IMR-90 (cell line): ENCODE measurements around the gene DIP2C. TPM values are rescaled to one million over a fixed set of nuclear protein-coding genes. Genes with fewer than 3 reads are reported as not detected.

Experiments used
- ATAC-seq: fragments of 200-7000 bp; cut with Tn5 transposase; 2 replicates; pipeline ENCODE4 v1.9.1; 2020; ENCODE audit warnings: low read depth, mild to moderate bottlenecking, moderate library complexity
- BruUV-seq: library from RNA; stranded (reverse); fragments of 400-500 nt; replicated peaks from 2 replicates; lab custom pipeline; 2021; lab: Mats Ljungman, UMichigan
- CTCF ChIA-PET: fragments of 300-600 bp; formaldehyde crosslinking; extraction: SDS; loops from one replicate; lab custom pipeline; 2021; ENCODE audit warnings: antibody characterized with exemption; lab: Yijun Ruan, JAX
- POLR2A ChIA-PET: fragments of 300-600 bp; sonication (Branson Sonifier 250); formaldehyde crosslinking; loops from one replicate; lab custom pipeline; 2022; ENCODE audit warnings: antibody characterized with exemption; ENCODE audit not compliant: unreplicated experiment; lab: Charles Lee
- DNase-seq: peaks from one replicate; pipeline ENCODE4 v3.0.0; 2013
- H2AFZ ChIP-seq: replicated peaks from 2 replicates; pipeline ENCODE3; 2013; ENCODE audit warnings: low read length, mild to moderate bottlenecking; ENCODE audit not compliant: poor library complexity
- H2AK5ac ChIP-seq: 2 replicates; pipeline ENCODE4 v1.6.1; 2013; ENCODE audit warnings: low read depth, low read length, inconsistent platforms
- H2AK9ac ChIP-seq: replicated peaks from 2 replicates; pipeline ENCODE3; 2013; ENCODE audit warnings: mild to moderate bottlenecking, low read depth, low read length, moderate library complexity; ENCODE audit not compliant: poor library complexity
- H2BK120ac ChIP-seq: 2 replicates; pipeline ENCODE4 v1.6.1; 2013; ENCODE audit warnings: low read depth, low read length, inconsistent platforms
- H2BK15ac ChIP-seq: 3 replicates; pipeline ENCODE4 v1.6.1; 2013; ENCODE audit warnings: low read depth, low read length, inconsistent platforms
- H2BK20ac ChIP-seq: 2 replicates; pipeline ENCODE4 v1.6.1; 2013; ENCODE audit warnings: low read depth, mild to moderate bottlenecking, inconsistent platforms, low read length, moderate library complexity
- H2BK5ac ChIP-seq: 2 replicates; pipeline ENCODE4 v1.6.1; 2013; ENCODE audit warnings: mild to moderate bottlenecking, low read depth, low read length, inconsistent platforms; ENCODE audit not compliant: poor library complexity, severe bottlenecking
- H3K14ac ChIP-seq: replicated peaks from 2 replicates; pipeline ENCODE4 v1.6.1; 2013; ENCODE audit warnings: low read depth, low read length, inconsistent platforms
- H3K18ac ChIP-seq: 2 replicates; pipeline ENCODE4 v1.6.1; 2013; ENCODE audit warnings: low read depth, low read length, control low read depth
- H3K23ac ChIP-seq: 2 replicates; pipeline ENCODE4 v1.6.1; 2013; ENCODE audit warnings: low read depth, low read length, inconsistent platforms
- H3K27ac ChIP-seq: 2 replicates; pipeline ENCODE4 v1.5.1; 2013; ENCODE audit warnings: mild to moderate bottlenecking, control low read depth, low read length; ENCODE audit not compliant: insufficient read depth
- H3K27me3 ChIP-seq: 2 replicates; pipeline ENCODE4 v1.6.1; 2013; ENCODE audit warnings: low read length; ENCODE audit not compliant: control insufficient read depth, insufficient read depth
- H3K36me3 ChIP-seq: 2 replicates; pipeline ENCODE4 v1.6.1; 2013; ENCODE audit warnings: low read length, mixed read lengths; ENCODE audit not compliant: control insufficient read depth, insufficient read depth
- H3K4ac ChIP-seq: 2 replicates; pipeline ENCODE4 v1.6.1; 2013; ENCODE audit warnings: low read depth, low read length, inconsistent platforms
- H3K4me1 ChIP-seq: 2 replicates; pipeline ENCODE4 v1.6.1; 2013; ENCODE audit warnings: low read length, mixed read lengths; ENCODE audit not compliant: control insufficient read depth, insufficient read depth
- H3K4me2 ChIP-seq: 2 replicates; pipeline ENCODE4 v1.6.1; 2013; ENCODE audit warnings: low read depth, mild to moderate bottlenecking, control low read depth, low read length, moderate library complexity
- H3K4me3 ChIP-seq: 2 replicates; pipeline ENCODE4 v1.5.1; 2013; ENCODE audit warnings: low read depth, mild to moderate bottlenecking, control low read depth, low read length, moderate library complexity; ENCODE audit not compliant: insufficient read depth
- H3K56ac ChIP-seq: 2 replicates; pipeline ENCODE4 v1.6.1; 2013; ENCODE audit warnings: low read length, inconsistent platforms; ENCODE audit not compliant: insufficient read depth; ENCODE audit errors: extremely low read depth
- H3K79me1 ChIP-seq, 2 experiments: 2 replicates each; pipeline ENCODE4 v1.6.1; 2013; ENCODE audit warnings: low read length in 2 of 2, inconsistent platforms in 1 of 2, low read depth in 1 of 2
- H3K9ac ChIP-seq: 2 replicates; pipeline ENCODE4 v1.6.1; 2013; ENCODE audit warnings: low read depth, low read length, control low read depth
- H3K9me1 ChIP-seq: 2 replicates; pipeline ENCODE4 v1.6.1; 2013; ENCODE audit warnings: low read length, inconsistent platforms; ENCODE audit not compliant: insufficient read depth
- H3K9me3 ChIP-seq: 2 replicates; pipeline ENCODE4 v1.6.1; 2013; ENCODE audit warnings: low read length; ENCODE audit not compliant: control insufficient read depth, insufficient read depth
- H4K20me1 ChIP-seq: 2 replicates; pipeline ENCODE4 v1.6.1; 2013; ENCODE audit warnings: low read length, inconsistent platforms; ENCODE audit not compliant: insufficient read depth
- H4K5ac ChIP-seq: 2 replicates; pipeline ENCODE4 v1.6.1; 2013; ENCODE audit warnings: mild to moderate bottlenecking, low read depth, low read length, control low read depth
- H4K8ac ChIP-seq, 2 experiments: 2 replicates each; pipeline ENCODE4 v1.6.1; 2013; ENCODE audit warnings: low read depth in 2 of 2, low read length in 2 of 2, control low read depth in 1 of 2, inconsistent platforms in 1 of 2
- H4K91ac ChIP-seq: 2 replicates; pipeline ENCODE4 v1.6.1; 2013; ENCODE audit warnings: low read depth, low read length, inconsistent platforms; ENCODE audit not compliant: insufficient read depth
- MAFK ChIP-seq: IDR thresholded peaks from 2 replicates; pipeline ENCODE4 v1.6.1; 2012; ENCODE audit warnings: low read depth, low read length, improper control_type of control experiment
- RFX5 ChIP-seq: IDR thresholded peaks from 2 replicates; pipeline ENCODE4 v1.8.0; 2012; ENCODE audit warnings: low read depth, mild to moderate bottlenecking, low read length, moderate library complexity
- WGBS, 2 experiments: methylation state at CpG; one replicate each; pipeline versions ENCODE4 v1.1.5 to v1.1.7; 2013; ENCODE audit warnings: missing lambda C conversion rate in 2 of 2; ENCODE audit not compliant: insufficient read length in 1 of 2; ENCODE audit errors: extremely low coverage in 2 of 2; 5-methylcytosine and 5-hydroxymethylcytosine counted together
- dilution Hi-C: fragments of 300-500 bp; cut with HindIII; formaldehyde crosslinking; loops from one replicate; pipeline ENCODE4 v1.14.3; 2018; ENCODE audit warnings: low sequenced_read_pairs; ENCODE audit not compliant: unreplicated experiment
- in situ Hi-C: fragments of 300-500 bp; cut with MboI; formaldehyde crosslinking; loops from 3 replicates; pipeline ENCODE4 v1.14.3; 2019; ENCODE audit warnings: low sequenced_read_pairs, inconsistent platforms, mixed read lengths
- intact Hi-C: fragments of 100-400 bp; cut with micrococcal nuclease; formaldehyde crosslinking; loops from 2 replicates; pipeline ENCODE4 v1.10.0; 2022
- polyA plus RNA-seq, 3 experiments: library from polyadenylated mRNA; depleted of rRNA; stranded (reverse); fragments of >200 nt; gene quantifications; 2 replicates each; pipeline ENCODE4 v1.2.3, GENCODE V29; 2012; ENCODE audit warnings: low replicate concordance in 1 of 3
- total RNA-seq: library from RNA; depleted of rRNA; stranded (reverse); fragments of >200 nt; gene quantifications from 2 replicates; pipeline ENCODE4 v1.2.3, GENCODE V29; 2012

DIP2C gene
- total and polyA plus RNA-seq, 2 of the 4 experiments (the other 2 are of a cell fraction): 8.6 to 17.3 TPM

DNA sequence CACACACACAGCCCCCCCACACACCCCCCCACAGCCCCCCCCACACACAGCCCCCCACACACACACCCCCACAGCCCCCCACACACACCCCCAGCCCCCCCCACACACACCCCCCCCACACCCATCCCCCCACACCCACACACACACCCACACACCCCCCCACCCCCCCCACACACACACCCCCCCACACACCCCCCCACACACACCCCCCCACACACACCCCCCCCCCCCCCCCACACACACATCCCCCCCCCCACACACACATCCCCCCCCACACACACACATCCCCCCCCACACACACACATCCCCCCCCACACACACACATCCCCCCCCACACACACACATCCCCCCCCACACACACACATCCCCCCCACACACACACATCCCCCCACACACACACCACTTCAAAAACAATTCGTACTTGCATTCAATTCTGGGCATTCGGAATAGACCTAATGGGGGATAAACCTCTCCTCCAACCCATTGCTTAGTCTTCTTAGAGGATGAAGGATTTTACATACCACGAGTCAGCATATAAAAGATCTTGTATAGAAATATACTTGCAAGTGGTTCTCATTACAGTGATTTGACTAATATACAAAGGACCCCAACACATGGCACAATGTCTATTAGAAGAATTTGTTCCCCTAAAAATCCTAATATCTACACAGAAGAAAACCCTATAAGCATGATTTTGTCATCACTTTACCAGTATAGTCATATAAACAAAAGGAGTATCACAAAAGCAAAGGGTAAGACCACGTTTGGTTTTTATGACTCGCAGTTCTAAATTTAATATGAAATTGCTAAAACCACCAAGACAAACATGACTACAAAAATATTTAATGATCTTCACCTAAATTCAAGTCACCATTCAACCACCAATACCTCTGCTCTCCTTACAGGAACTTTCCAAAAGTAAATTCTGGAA lies 80.9 kb downstream of the DIP2C start:
- no peak overlapping the region for H2AK9ac ChIP-seq
- no peak overlapping the region for H3K9ac ChIP-seq
- H2BK120ac ChIP-seq: no peak overlapping the region; the same call in 1 of the 2 replicates
- no peak overlapping the region for H3K56ac ChIP-seq
- peak overlapping the region; percentile 34 for H2BK5ac ChIP-seq
- WGBS, 2 experiments: no CpG with 5 or more reads among the region's 5 CpGs
- H3K79me1 ChIP-seq: peaks cover 44 to 81% of the 10 kb centered on the region in 2 experiments
- H3K36me3 ChIP-seq: no peaks in the 10 kb centered on the region
- POLR2A ChIA-PET: no interaction called here
- no peak overlapping the region for H2BK20ac ChIP-seq
- intact Hi-C loops: no loop called here
- ATAC-seq (0 out of 2 replicates have a peak, but pooled peaks have one; percentile 21), DNase-seq (peak; percentile 59)
- no peak overlapping the region for H3K27ac ChIP-seq
- no peak overlapping the region for H4K91ac ChIP-seq
- H3K4me1 ChIP-seq: peaks cover 29% of the 10 kb centered on the region
- H4K8ac ChIP-seq: 0 out of 4 replicates have a peak overlapping the region, but pooled peaks of 1 of the 2 experiments have one; percentile 7
- no peak overlapping the region for H3K4me3 ChIP-seq
- TF ChIP-seq RFX5 (no peak), MAFK (0 out of 2 replicates have a peak, but pooled peaks have one; percentile 6)
- dilution Hi-C loops: no loop called here
- peaks cover 42% of the 10 kb centered on the region for H3K9me1 ChIP-seq
- no TSS peak for BruUV-seq
- H3K27me3 ChIP-seq: no peaks in the 10 kb centered on the region
- no peak overlapping the region for H4K5ac ChIP-seq
- in situ Hi-C loops: no loop called here
- no peak overlapping the region for H3K18ac ChIP-seq
- no peak overlapping the region for H3K4ac ChIP-seq
- H3K23ac ChIP-seq: no peak overlapping the region
- no peak overlapping the region for H2AK5ac ChIP-seq
- H3K14ac ChIP-seq: no peak overlapping the region
- peaks cover 50% of the 10 kb centered on the region for H4K20me1 ChIP-seq
- CTCF ChIA-PET: no interaction called here
- peak overlapping the region; percentile 19; the same call in 1 of the 2 replicates for H3K4me2 ChIP-seq
- H3K9me3 ChIP-seq: no peaks in the 10 kb centered on the region
- no peak overlapping the region for H2BK15ac ChIP-seq
- H2AFZ ChIP-seq: no peak overlapping the region
